MM.1S (cell line): Measurements from ENCODE around the gene SCYGR1.

Source experiments
- DNase-seq: peaks from one replicate; pipeline ENCODE4 v3.0.0-alpha.2; 2015
- H2AFZ ChIP-seq: fragments of 300-600 bp; sonication (generic); 2 replicates; pipeline ENCODE4 v1.6.0; 2016; ENCODE audit warnings: antibody characterized with exemption, low read length
- H3F3A ChIP-seq: fragments of 300-600 bp; sonication (generic); 2 replicates; pipeline ENCODE4 v1.6.1; 2016; ENCODE audit warnings: mild to moderate bottlenecking, antibody characterized with exemption, low read length, moderate library complexity, mixed read lengths; ENCODE audit not compliant: insufficient read depth
- H3K27ac ChIP-seq: fragments of 300-600 bp; sonication (generic); 2 replicates; pipeline ENCODE4 v1.5.1; 2016; ENCODE audit warnings: mild to moderate bottlenecking, low read length
- H3K27me3 ChIP-seq: fragments of 300-600 bp; sonication (generic); replicated peaks from 2 replicates; pipeline ENCODE4 v1.6.0; 2016; ENCODE audit warnings: low read length; ENCODE audit not compliant: insufficient read depth
- H3K36me3 ChIP-seq: fragments of 300-600 bp; sonication (generic); replicated peaks from 2 replicates; pipeline ENCODE4 v1.6.1; 2016; ENCODE audit warnings: mild to moderate bottlenecking, low read length, mixed read lengths; ENCODE audit not compliant: insufficient read depth
- H3K4me1 ChIP-seq: fragments of 300-600 bp; sonication (generic); 2 replicates; pipeline ENCODE4 v1.6.1; 2016; ENCODE audit warnings: low read length, mixed read lengths
- H3K4me2 ChIP-seq: fragments of 300-600 bp; sonication (generic); 2 replicates; pipeline ENCODE4 v1.6.0; 2016; ENCODE audit warnings: low read depth, low read length
- H3K4me3 ChIP-seq: fragments of 300-600 bp; sonication (generic); 2 replicates; pipeline ENCODE4 v1.5.1; 2016; ENCODE audit warnings: low read length, mixed read lengths
- H3K79me2 ChIP-seq: fragments of 300-600 bp; sonication (generic); 2 replicates; pipeline ENCODE4 v1.6.1; 2016; ENCODE audit warnings: mixed run types, low read length, mixed read lengths
- H3K9ac ChIP-seq: fragments of 300-600 bp; sonication (generic); 2 replicates; pipeline ENCODE4 v1.6.1; 2016; ENCODE audit warnings: low read length, mixed read lengths
- H3K9me2 ChIP-seq: fragments of 300-600 bp; sonication (generic); replicated peaks from 2 replicates; pipeline ENCODE4 v1.6.1; 2016; ENCODE audit warnings: mild to moderate bottlenecking, low read length, mixed read lengths; ENCODE audit not compliant: insufficient read depth
- H3K9me3 ChIP-seq: fragments of 300-600 bp; sonication (generic); replicated peaks from 2 replicates; pipeline ENCODE4 v1.6.1; 2016; ENCODE audit warnings: mild to moderate bottlenecking, low read length, mixed read lengths; ENCODE audit not compliant: insufficient read depth
- H4K20me1 ChIP-seq: fragments of 300-600 bp; sonication (generic); 2 replicates; pipeline ENCODE4 v1.6.1; 2016; ENCODE audit warnings: mild to moderate bottlenecking, low read length, moderate library complexity, mixed read lengths; ENCODE audit not compliant: insufficient read depth
- EZH2 ChIP-seq: fragments of 300-600 bp; sonication (generic); optimal IDR thresholded peaks from 2 replicates; pipeline ENCODE3; 2017; ENCODE audit warnings: low read depth, mild to moderate bottlenecking, antibody characterized with exemption, low read length, mixed read lengths
- EZH2phosphoT487 ChIP-seq: fragments of 300-600 bp; sonication (generic); IDR thresholded peaks from 2 replicates; pipeline ENCODE4 v1.6.1; 2018; ENCODE audit warnings: antibody characterized with exemption, low read length
- TF ChIP-seq, protein P1 (sequence below): fragments of 300-600 bp; sonication (generic); IDR thresholded peaks from 2 replicates; pipeline ENCODE4 v1.5.1; 2016; ENCODE audit warnings: antibody characterized with exemption, low read length, mixed read lengths

Gene SCYGR1

DNA sequence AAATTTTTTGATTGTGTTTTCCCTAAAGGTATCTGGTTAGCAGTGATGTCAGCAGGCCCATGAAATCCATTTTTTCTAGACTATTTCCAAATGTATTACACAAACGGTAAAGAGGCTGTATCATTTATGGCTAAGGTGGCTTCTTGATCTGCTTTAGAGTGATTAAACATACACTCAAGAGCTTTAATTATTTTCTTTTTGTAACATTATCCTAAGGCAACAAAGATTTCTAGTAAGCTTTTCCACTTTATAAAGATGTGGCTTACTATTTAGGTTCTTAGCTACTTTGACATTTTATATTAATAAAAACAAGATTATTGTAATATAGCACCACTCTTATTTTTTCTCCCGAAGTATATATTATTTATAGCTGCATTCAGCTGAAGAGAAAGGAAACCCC is 46.2 kb downstream of the SCYGR1 start:
- no peak overlapping the region for H3K9ac ChIP-seq
- DNase-seq: no peak
- no peaks in the 10 kb centered on the region for H3K9me2 ChIP-seq
- no peaks in the 10 kb centered on the region for H4K20me1 ChIP-seq
- H3K79me2 ChIP-seq: no peaks in the 10 kb centered on the region
- no peak overlapping the region for H3K4me2 ChIP-seq
- H3K27me3 ChIP-seq: no peaks in the 10 kb centered on the region
- H3K27ac ChIP-seq: no peak overlapping the region
- no peak overlapping the region for H2AFZ ChIP-seq
- no peaks in the 10 kb centered on the region for H3K4me1 ChIP-seq
- H3F3A ChIP-seq: no peaks in the 10 kb centered on the region
- H3K4me3 ChIP-seq: no peak overlapping the region
- H3K36me3 ChIP-seq: no peaks in the 10 kb centered on the region
- TF ChIP-seq EZH2phosphoT487 (no peak), EZH2 (no peak)
- TF ChIP-seq, protein P1, sequence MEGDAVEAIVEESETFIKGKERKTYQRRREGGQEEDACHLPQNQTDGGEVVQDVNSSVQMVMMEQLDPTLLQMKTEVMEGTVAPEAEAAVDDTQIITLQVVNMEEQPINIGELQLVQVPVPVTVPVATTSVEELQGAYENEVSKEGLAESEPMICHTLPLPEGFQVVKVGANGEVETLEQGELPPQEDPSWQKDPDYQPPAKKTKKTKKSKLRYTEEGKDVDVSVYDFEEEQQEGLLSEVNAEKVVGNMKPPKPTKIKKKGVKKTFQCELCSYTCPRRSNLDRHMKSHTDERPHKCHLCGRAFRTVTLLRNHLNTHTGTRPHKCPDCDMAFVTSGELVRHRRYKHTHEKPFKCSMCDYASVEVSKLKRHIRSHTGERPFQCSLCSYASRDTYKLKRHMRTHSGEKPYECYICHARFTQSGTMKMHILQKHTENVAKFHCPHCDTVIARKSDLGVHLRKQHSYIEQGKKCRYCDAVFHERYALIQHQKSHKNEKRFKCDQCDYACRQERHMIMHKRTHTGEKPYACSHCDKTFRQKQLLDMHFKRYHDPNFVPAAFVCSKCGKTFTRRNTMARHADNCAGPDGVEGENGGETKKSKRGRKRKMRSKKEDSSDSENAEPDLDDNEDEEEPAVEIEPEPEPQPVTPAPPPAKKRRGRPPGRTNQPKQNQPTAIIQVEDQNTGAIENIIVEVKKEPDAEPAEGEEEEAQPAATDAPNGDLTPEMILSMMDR: no peak
- H3K9me3 ChIP-seq: no peaks in the 10 kb centered on the region

DNA sequence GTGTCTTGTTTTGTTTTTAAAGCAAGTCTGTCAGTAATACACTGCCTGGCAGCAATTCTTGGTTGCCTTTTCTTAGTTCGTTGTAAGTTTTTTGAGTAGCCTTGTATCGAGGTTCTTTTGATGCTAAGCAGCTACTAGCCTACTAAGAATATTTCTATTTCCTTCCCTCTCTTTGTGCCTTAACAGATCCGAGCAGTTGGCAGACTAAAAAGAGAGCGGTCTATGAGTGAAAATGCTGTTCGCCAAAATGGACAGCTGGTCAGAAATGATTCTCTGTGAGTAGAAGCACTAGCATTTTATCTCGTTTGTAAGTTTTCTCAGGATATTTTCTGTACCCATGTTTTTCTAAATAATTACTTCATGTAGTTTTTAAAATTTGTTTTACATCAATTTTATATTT is 47.6 kb downstream of the SCYGR1 start:
- H4K20me1 ChIP-seq: no peaks in the 10 kb centered on the region
- H3K79me2 ChIP-seq: no peaks in the 10 kb centered on the region
- TF ChIP-seq EZH2 (no peak), EZH2phosphoT487 (no peak)
- TF ChIP-seq, protein P1: no peak
- no peaks in the 10 kb centered on the region; the same call in 1 of the 2 replicates for H3K36me3 ChIP-seq
- H2AFZ ChIP-seq: no peak overlapping the region
- no peaks in the 10 kb centered on the region for H3K27me3 ChIP-seq
- no peaks in the 10 kb centered on the region for H3K4me1 ChIP-seq
- no peak for DNase-seq
- no peak overlapping the region for H3K4me3 ChIP-seq
- no peaks in the 10 kb centered on the region for H3K9me2 ChIP-seq
- H3K27ac ChIP-seq: no peak overlapping the region
- no peak overlapping the region for H3K4me2 ChIP-seq
- no peak overlapping the region for H3K9ac ChIP-seq
- H3K9me3 ChIP-seq: no peaks in the 10 kb centered on the region
- no peaks in the 10 kb centered on the region for H3F3A ChIP-seq

DNA sequence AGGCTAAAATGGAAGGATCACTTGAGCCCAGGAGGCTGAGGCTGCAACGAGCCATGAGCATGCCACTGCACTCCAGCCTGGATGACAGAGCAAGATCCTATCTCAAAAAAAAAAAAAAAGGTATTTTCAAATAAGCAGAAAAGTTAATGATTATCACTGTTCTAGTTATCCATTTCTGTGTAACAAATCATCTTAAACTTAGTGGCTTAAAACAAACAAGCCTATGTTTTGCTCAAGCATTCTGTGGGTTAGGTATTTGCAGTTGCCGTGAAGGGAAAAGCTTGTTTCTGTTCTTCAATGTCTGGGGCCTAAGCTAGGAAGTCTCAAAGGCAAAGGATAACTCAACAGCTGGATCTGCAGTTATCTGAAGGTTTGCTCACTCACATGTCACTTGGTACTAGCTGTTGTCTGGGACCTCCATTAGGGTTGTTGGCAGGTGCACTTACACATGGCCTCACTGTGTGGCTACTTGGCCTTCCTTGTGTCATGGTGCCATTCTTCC is 48.6 kb downstream of the SCYGR1 start:
- Histone ChIP-seq H4K20me1 (no peaks in the 10 kb centered on the region), H3F3A (no peaks in the 10 kb centered on the region), H3K27ac (no peak overlapping the region), H3K79me2 (no peaks in the 10 kb centered on the region), H3K9me3 (no peaks in the 10 kb centered on the region), H3K9ac (no peak overlapping the region), H3K4me3 (no peak overlapping the region), H2AFZ (no peak overlapping the region), H3K9me2 (no peaks in the 10 kb centered on the region), H3K27me3 (no peaks in the 10 kb centered on the region), H3K4me2 (no peak overlapping the region), H3K4me1 (no peaks in the 10 kb centered on the region), H3K36me3 (no peaks in the 10 kb centered on the region; the same call in 1 of the 2 replicates)
- TF ChIP-seq EZH2phosphoT487 (no peak), EZH2 (no peak)
- TF ChIP-seq, protein P1: no peak
- no peak for DNase-seq
